ACHN (cell line): ENCODE data around the gene YLPM1.

Experiments used
- DNase-seq: peaks from one replicate; pipeline ENCODE4 v3.0.0-alpha.2; 2015
- in situ Hi-C: cut with HindIII; loops from 2 replicates; pipeline ENCODE4 v1.10.0; 2017; ENCODE audit warnings: low sequenced_read_pairs, low pct_ligation_motif_present, low pct_unique_long_range_greater_than_20kb

Gene YLPM1

GRCh38 chr14:74861734-74862090 lies 98.6 kb downstream of the YLPM1 start:
- DNase-seq, result no peak
- in situ Hi-C loops, result no loop called here

- no peak for DNase-seq
- in situ Hi-C loops, result no loop called here
Observed at GRCh38 chr14:74863274-74863673, 100.2 kb downstream of the YLPM1 start.

GRCh38 chr14:74864198-74864597 lies 101.1 kb downstream of the YLPM1 start:
- DNase-seq, result no peak
- in situ Hi-C loops, result no loop called here

- DNase-seq, result no peak
- in situ Hi-C loops, result no loop called here
Observed at GRCh38 chr14:74865156-74865555, 102.0 kb downstream of the YLPM1 start.

GRCh38 chr14:74866708-74867389 lies 103.7 kb downstream of the YLPM1 start:
- DNase-seq, result no peak
- in situ Hi-C loops, result no loop called here

- in situ Hi-C loops, result no loop called here
- DNase-seq, result no peak
Observed at GRCh38 chr14:74867673-74868072, 104.6 kb downstream of the YLPM1 start.

GRCh38 chr14:74868739-74869138 lies 105.6 kb downstream of the YLPM1 start:
- in situ Hi-C loops, result no loop called here
- no peak for DNase-seq

GRCh38 chr14:74871819-74872218 lies 108.7 kb downstream of the YLPM1 start:
- no peak for DNase-seq
- in situ Hi-C loops, result no loop called here

- no peak for DNase-seq
- in situ Hi-C loops, result no loop called here
Observed at GRCh38 chr14:74875204-74875603, 112.1 kb downstream of the YLPM1 start.

GRCh38 chr14:74875941-74876913 lies 113.1 kb downstream of the YLPM1 start, which contains the start of gene PROX2:
Gene PROX2 (minus strand): TSS chr14:74876145. CDS start chr14:74863834, 12,311 bp downstream.
- in situ Hi-C loops, result no loop called here

GRCh38 chr14:74879427-74880182 lies 116.5 kb downstream of the YLPM1 start:
- in situ Hi-C loops, result no loop called here
- no peak for DNase-seq

More at GRCh38 chr14:74875941-74876913, 113.1 kb downstream of the YLPM1 start, which contains the start of gene PROX2:
- DNase-seq, result no peak

- DNase-seq, result peak; percentile 80
- in situ Hi-C loops, result no loop called here
Observed at GRCh38 chr14:74881431-74882102, 118.5 kb downstream of the YLPM1 start, which contains the start of gene DLST. Gene DLST (plus strand): TSS chr14:74881916. CDS start chr14:74881954, 38 bp downstream.

- in situ Hi-C loops, result no loop called here
- peak; percentile 42 for DNase-seq
Observed at GRCh38 chr14:74882103-74882920, 119.2 kb downstream of the YLPM1 start.
